Measurements from ENCODE around the gene FBXO38.

The FBXO38 gene

GRCh38 chr5:148477429-148477828 is 93.7 kb downstream of the FBXO38 start:
- in situ Hi-C loops (cut with MboI; ENCODE audit: low sequenced_read_pairs), result no loop called here

GRCh38 chr5:148482196-148482595 is 98.4 kb downstream of the FBXO38 start:
- in situ Hi-C loops (cut with MboI; ENCODE audit: low sequenced_read_pairs), result no loop called here
- no peaks in the 10 kb centered on the region for H3K36me3 ChIP-seq (replicated peaks)
- H3K27me3 ChIP-seq (ENCODE audit: low read depth), result peaks cover 17% of the 10 kb centered on the region
- no peaks in the 10 kb centered on the region for H3K9me3 ChIP-seq
- DNase-seq (ENCODE audit: low spot score in 2 of 2), result no peak
- H3K4me3 ChIP-seq, result no peak overlapping the region
- no peaks in the 10 kb centered on the region for H3K4me1 ChIP-seq

More at GRCh38 chr5:148477429-148477828, 93.7 kb downstream of the FBXO38 start:
- Histone ChIP-seq H3K36me3 (replicated peaks) (no peaks in the 10 kb centered on the region), H3K9me3 (no peaks in the 10 kb centered on the region), H3K4me3 (no peak overlapping the region), H3K4me1 (no peaks in the 10 kb centered on the region), H3K27me3 (ENCODE audit: low read depth) (peaks cover 8% of the 10 kb centered on the region)
- no peak for DNase-seq (ENCODE audit: low spot score in 2 of 2)

GRCh38 chr5:148482697-148483462 is 99.1 kb downstream of the FBXO38 start:
- Histone ChIP-seq H3K4me1 (no peaks in the 10 kb centered on the region), H3K9me3 (no peaks in the 10 kb centered on the region), H3K27me3 (ENCODE audit: low read depth) (peaks cover 13% of the 10 kb centered on the region), H3K36me3 (replicated peaks) (no peaks in the 10 kb centered on the region), H3K4me3 (no peak overlapping the region)
- DNase-seq (ENCODE audit: low spot score in 2 of 2), result peak; percentile 38 to 81
- in situ Hi-C loops (cut with MboI; ENCODE audit: low sequenced_read_pairs), result no loop called here

- in situ Hi-C loops (cut with MboI; ENCODE audit: low sequenced_read_pairs), result no loop called here
- Histone ChIP-seq H3K4me3 (no peak overlapping the region), H3K4me1 (no peaks in the 10 kb centered on the region), H3K36me3 (replicated peaks) (no peaks in the 10 kb centered on the region), H3K27me3 (ENCODE audit: low read depth) (peaks cover 17% of the 10 kb centered on the region), H3K9me3 (no peaks in the 10 kb centered on the region)
- no peak for DNase-seq (ENCODE audit: low spot score in 2 of 2)
Observed at GRCh38 chr5:148483750-148484149, 100.0 kb downstream of the FBXO38 start.

- Histone ChIP-seq H3K27me3 (ENCODE audit: low read depth) (peaks cover 17% of the 10 kb centered on the region), H3K36me3 (replicated peaks) (no peaks in the 10 kb centered on the region), H3K4me1 (no peaks in the 10 kb centered on the region), H3K4me3 (no peak overlapping the region), H3K9me3 (no peaks in the 10 kb centered on the region)
- no peak for DNase-seq (ENCODE audit: low spot score in 2 of 2)
- in situ Hi-C loops (cut with MboI; ENCODE audit: low sequenced_read_pairs), result no loop called here
Observed at GRCh38 chr5:148484651-148485050, 100.9 kb downstream of the FBXO38 start.

- DNase-seq (ENCODE audit: low spot score in 2 of 2), result no peak
- in situ Hi-C loops (cut with MboI; ENCODE audit: low sequenced_read_pairs), result no loop called here
- no peak overlapping the region for H3K4me3 ChIP-seq
- H3K9me3 ChIP-seq, result no peaks in the 10 kb centered on the region
- no peaks in the 10 kb centered on the region for H3K4me1 ChIP-seq
- no peaks in the 10 kb centered on the region for H3K36me3 ChIP-seq (replicated peaks)
- H3K27me3 ChIP-seq (ENCODE audit: low read depth), result peaks cover 22% of the 10 kb centered on the region
Observed at GRCh38 chr5:148486456-148486855, 102.7 kb downstream of the FBXO38 start.

GRCh38 chr5:148488757-148489156 is 105.0 kb downstream of the FBXO38 start:
- H3K27me3 ChIP-seq (ENCODE audit: low read depth), result peaks cover 16% of the 10 kb centered on the region
- H3K4me3 ChIP-seq, result no peak overlapping the region
- DNase-seq (ENCODE audit: low spot score in 2 of 2), result no peak
- in situ Hi-C loops (cut with MboI; ENCODE audit: low sequenced_read_pairs), result no loop called here
- no peaks in the 10 kb centered on the region for H3K36me3 ChIP-seq (replicated peaks)
- no peaks in the 10 kb centered on the region for H3K4me1 ChIP-seq
- H3K9me3 ChIP-seq, result no peaks in the 10 kb centered on the region

GRCh38 chr5:148491015-148491792 is 107.4 kb downstream of the FBXO38 start:
- Histone ChIP-seq H3K4me1 (no peaks in the 10 kb centered on the region), H3K4me3 (no peak overlapping the region), H3K9me3 (no peaks in the 10 kb centered on the region), H3K27me3 (ENCODE audit: low read depth) (peaks cover 26% of the 10 kb centered on the region), H3K36me3 (replicated peaks) (no peaks in the 10 kb centered on the region)
- in situ Hi-C loops (cut with MboI; ENCODE audit: low sequenced_read_pairs), result no loop called here
- DNase-seq (ENCODE audit: low spot score in 2 of 2), result no peak

GRCh38 chr5:148491793-148492184 is 108.0 kb downstream of the FBXO38 start:
- no peak for DNase-seq (ENCODE audit: low spot score in 2 of 2)
- Histone ChIP-seq H3K9me3 (no peaks in the 10 kb centered on the region), H3K4me3 (no peak overlapping the region), H3K4me1 (no peaks in the 10 kb centered on the region), H3K36me3 (replicated peaks) (no peaks in the 10 kb centered on the region), H3K27me3 (ENCODE audit: low read depth) (peaks cover 27% of the 10 kb centered on the region)
- in situ Hi-C loops (cut with MboI; ENCODE audit: low sequenced_read_pairs), result no loop called here

- H3K4me1 ChIP-seq, result no peaks in the 10 kb centered on the region
- H3K27me3 ChIP-seq (ENCODE audit: low read depth), result peaks cover 24% of the 10 kb centered on the region
- H3K9me3 ChIP-seq, result no peaks in the 10 kb centered on the region
- DNase-seq (ENCODE audit: low spot score in 2 of 2), result no peak
- H3K4me3 ChIP-seq, result no peak overlapping the region
- in situ Hi-C loops (cut with MboI; ENCODE audit: low sequenced_read_pairs), result no loop called here
- H3K36me3 ChIP-seq (replicated peaks), result no peaks in the 10 kb centered on the region
Observed at GRCh38 chr5:148492351-148492750, 108.6 kb downstream of the FBXO38 start.

All from HAP-1 (cell line).